Osteocyte (in vitro differentiated cells): ENCODE results near the gene SLC4A5. TPM values are rescaled to one million over a fixed set of nuclear protein-coding genes. Genes with fewer than 3 reads are reported as not detected.

ENCODE experiments used
- DNase-seq: peaks from one replicate; pipeline ENCODE4 v3.0.0; 2021; ENCODE audit warnings: mixed read lengths; ENCODE audit not compliant: unreplicated experiment; ENCODE audit errors: extremely low spot score
- H3K27ac Mint-ChIP-seq: one replicate; pipeline ENCODE4 v1.8.0; 2021; ENCODE audit warnings: mild to moderate bottlenecking, mixed read lengths; ENCODE audit not compliant: unreplicated experiment
- H3K27me3 Mint-ChIP-seq: one replicate; pipeline ENCODE4 v1.8.0; 2021; ENCODE audit warnings: mixed read lengths; ENCODE audit not compliant: unreplicated experiment
- H3K36me3 Mint-ChIP-seq: one replicate; pipeline ENCODE4 v1.8.0; 2021; ENCODE audit warnings: mixed read lengths; ENCODE audit not compliant: unreplicated experiment
- H3K4me1 Mint-ChIP-seq: one replicate; pipeline ENCODE4 v1.8.0; 2021; ENCODE audit warnings: mixed read lengths; ENCODE audit not compliant: unreplicated experiment
- H3K4me3 Mint-ChIP-seq: one replicate; pipeline ENCODE4 v1.8.0; 2021; ENCODE audit warnings: mild to moderate bottlenecking, moderate library complexity, mixed read lengths; ENCODE audit not compliant: unreplicated experiment
- H3K9me3 Mint-ChIP-seq: one replicate; pipeline ENCODE4 v1.8.0; 2021; ENCODE audit warnings: mixed read lengths; ENCODE audit not compliant: unreplicated experiment
- total RNA-seq: library from RNA; stranded (reverse); gene quantifications from 2 replicates; pipeline ENCODE4 v1.2.1, GENCODE V29; 2021
- TF ChIP-seq, protein P1 (sequence below): fragments of 200-600 bp; sonication (generic); IDR thresholded peaks from 2 replicates; pipeline ENCODE4 v1.5.0; 2021; ENCODE audit warnings: antibody characterized with exemption, mild to moderate bottlenecking, moderate library complexity

The SLC4A5 gene
- total RNA-seq, 1 donor from 2014 or later: 1.6 TPM

DNA sequence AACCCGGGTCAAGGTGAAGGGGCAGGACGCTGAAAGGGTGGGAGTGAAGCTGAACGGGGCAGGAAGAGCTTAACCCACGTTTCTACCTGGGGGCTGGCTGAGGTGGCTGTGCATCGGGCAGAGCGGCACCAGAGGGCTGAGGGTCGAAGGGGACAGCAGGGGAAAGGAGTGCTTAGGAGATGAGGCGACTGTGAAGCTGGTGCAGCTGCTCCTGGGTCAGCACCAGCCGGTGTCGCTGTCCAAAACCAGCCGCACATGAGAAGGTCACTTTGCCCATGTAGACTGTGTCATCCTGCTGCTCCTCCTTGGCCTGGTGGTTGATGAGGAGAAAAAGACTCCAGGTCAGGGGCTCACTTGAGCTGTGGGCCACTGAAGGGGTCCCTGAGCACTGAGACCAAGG is 18.1 kb upstream of the SLC4A5 start:
- Mint-ChIP-seq H3K4me3 (no peak overlapping the region), H3K27me3 (no peaks in the 10 kb centered on the region), H3K36me3 (peaks cover 63% of the 10 kb centered on the region)

DNA sequence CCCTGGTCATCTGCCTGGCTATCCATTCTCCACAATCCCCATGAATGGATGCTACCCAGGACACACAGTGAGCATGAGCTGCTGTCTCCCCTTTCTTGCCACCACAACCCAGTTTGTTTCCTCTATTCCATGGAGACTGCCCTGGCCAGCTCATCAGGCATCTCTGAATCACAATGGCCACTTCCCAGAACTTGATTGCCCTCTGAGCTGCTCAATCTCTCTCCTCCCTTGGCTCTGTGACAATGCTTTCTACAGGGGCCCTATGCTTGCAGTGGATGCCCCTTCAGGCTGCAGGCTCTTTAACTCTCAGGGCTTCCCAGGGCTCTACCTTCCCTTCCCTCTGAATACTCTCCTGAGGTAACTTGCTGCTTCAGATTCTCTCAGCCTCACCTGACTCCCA is 14.4 kb upstream of the SLC4A5 start:
- Mint-ChIP-seq H3K36me3 (peaks cover 45% of the 10 kb centered on the region), H3K4me3 (no peak overlapping the region), H3K27me3 (no peaks in the 10 kb centered on the region), H3K4me1 (no peaks in the 10 kb centered on the region), H3K9me3 (no peaks in the 10 kb centered on the region), H3K27ac (no peak overlapping the region)
- no peak for DNase-seq
- TF ChIP-seq, protein P1, sequence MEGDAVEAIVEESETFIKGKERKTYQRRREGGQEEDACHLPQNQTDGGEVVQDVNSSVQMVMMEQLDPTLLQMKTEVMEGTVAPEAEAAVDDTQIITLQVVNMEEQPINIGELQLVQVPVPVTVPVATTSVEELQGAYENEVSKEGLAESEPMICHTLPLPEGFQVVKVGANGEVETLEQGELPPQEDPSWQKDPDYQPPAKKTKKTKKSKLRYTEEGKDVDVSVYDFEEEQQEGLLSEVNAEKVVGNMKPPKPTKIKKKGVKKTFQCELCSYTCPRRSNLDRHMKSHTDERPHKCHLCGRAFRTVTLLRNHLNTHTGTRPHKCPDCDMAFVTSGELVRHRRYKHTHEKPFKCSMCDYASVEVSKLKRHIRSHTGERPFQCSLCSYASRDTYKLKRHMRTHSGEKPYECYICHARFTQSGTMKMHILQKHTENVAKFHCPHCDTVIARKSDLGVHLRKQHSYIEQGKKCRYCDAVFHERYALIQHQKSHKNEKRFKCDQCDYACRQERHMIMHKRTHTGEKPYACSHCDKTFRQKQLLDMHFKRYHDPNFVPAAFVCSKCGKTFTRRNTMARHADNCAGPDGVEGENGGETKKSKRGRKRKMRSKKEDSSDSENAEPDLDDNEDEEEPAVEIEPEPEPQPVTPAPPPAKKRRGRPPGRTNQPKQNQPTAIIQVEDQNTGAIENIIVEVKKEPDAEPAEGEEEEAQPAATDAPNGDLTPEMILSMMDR: no peak

More for the DNA sequence above, 18.1 kb upstream of the SLC4A5 start:
- DNase-seq: no peak
- Mint-ChIP-seq H3K9me3 (no peaks in the 10 kb centered on the region), H3K27ac (no peak overlapping the region), H3K4me1 (no peaks in the 10 kb centered on the region)
- TF ChIP-seq, protein P1: no peak

DNA sequence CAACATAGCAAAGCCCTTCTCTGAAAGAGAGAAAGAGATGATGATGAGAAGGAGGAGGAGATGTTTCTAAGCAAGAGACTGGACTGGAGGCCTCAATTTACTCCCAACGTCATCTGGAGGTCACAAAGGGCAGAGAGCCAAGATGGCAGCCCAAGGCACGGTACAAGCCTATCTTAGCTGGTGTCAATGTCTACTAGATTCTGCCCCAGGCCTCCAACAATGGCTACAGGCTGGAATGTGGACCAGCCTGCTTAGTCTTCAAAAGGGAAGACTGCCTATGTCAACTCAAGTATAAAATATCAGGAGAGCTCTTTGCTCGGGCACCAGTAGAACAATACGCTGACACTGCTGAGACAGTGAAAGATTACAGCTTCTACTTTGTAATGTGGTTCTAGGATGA is 6.7 kb upstream of the SLC4A5 start:
- H3K27ac Mint-ChIP-seq: no peak overlapping the region
- H3K4me1 Mint-ChIP-seq: no peaks in the 10 kb centered on the region
- H3K27me3 Mint-ChIP-seq: peaks cover 13% of the 10 kb centered on the region
- no peak for DNase-seq
- TF ChIP-seq, protein P1: no peak
- H3K4me3 Mint-ChIP-seq: no peak overlapping the region
- H3K36me3 Mint-ChIP-seq: no peaks in the 10 kb centered on the region
- H3K9me3 Mint-ChIP-seq: no peaks in the 10 kb centered on the region

DNA sequence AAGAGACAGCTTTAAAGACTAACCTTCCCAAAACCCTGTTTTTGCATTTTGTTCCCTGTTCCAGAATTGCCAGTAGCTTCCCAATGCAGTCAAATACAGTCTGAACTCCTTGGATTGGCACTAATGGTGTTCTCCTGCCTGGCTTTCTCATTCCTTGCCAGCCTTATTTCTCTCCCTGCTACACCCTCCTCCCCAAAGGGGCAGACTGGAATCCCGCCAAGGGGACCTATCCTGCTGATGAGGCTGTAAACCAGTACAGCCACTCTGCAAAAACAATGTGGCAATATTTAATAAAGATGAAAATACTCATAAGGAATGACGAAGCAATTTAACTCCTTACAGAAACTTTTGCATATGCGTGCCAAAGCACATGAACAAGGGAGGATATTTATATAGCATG is 4.5 kb upstream of the SLC4A5 start:
- TF ChIP-seq, protein P1: no peak
- H3K27ac Mint-ChIP-seq: no peak overlapping the region
- H3K9me3 Mint-ChIP-seq: no peaks in the 10 kb centered on the region
- no peaks in the 10 kb centered on the region for H3K36me3 Mint-ChIP-seq
- H3K4me3 Mint-ChIP-seq: no peak overlapping the region
- DNase-seq: no peak
- H3K27me3 Mint-ChIP-seq: peaks cover 25% of the 10 kb centered on the region
- no peaks in the 10 kb centered on the region for H3K4me1 Mint-ChIP-seq

DNA sequence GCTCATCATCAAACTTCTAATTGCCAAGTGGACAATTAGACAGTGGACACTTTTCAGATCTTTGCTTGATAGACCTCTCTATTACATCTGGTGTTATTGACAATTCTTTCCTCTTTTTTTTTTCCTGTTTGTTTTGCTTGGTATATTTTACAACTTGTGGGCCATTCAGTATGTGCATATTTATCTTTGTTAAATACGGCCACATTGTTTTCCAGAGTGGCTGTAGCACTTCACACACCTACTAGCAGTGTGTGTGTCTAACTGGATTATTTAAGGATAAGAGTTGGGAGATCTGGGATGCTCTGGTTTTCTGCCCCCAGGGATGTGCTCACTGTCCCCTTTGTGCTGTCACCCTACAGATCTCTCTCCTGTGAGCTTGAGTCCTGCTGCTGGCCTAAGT is 4.1 kb upstream of the SLC4A5 start:
- Mint-ChIP-seq H3K4me3 (no peak overlapping the region), H3K9me3 (no peaks in the 10 kb centered on the region), H3K27ac (no peak overlapping the region), H3K36me3 (no peaks in the 10 kb centered on the region), H3K27me3 (peaks cover 25% of the 10 kb centered on the region), H3K4me1 (no peaks in the 10 kb centered on the region)
- TF ChIP-seq, protein P1: no peak
- DNase-seq: no peak
